Esophagus squamous epithelium (tissue), 5 donors: ENCODE measurements around the gene RGS6. TPM values are rescaled to one million over a fixed set of nuclear protein-coding genes. Genes with fewer than 3 reads are reported as not detected.

ENCODE experiments used
- DNase-seq: peaks from one replicate; lab custom pipeline; 2025; lab: John Stamatoyannopoulos, UW
- H3K27ac ChIP-seq, 4 donors: fragments of 200-600 bp; sonication (generic); one replicate each; pipeline ENCODE4 v1.5.1; 2016 to 2019; ENCODE audit warnings: mild to moderate bottlenecking in 1 of 4
- H3K27me3 ChIP-seq, 4 donors: fragments of 200-600 bp; sonication (generic); 1 replicate in 3 of 4; 2 replicates in 1 of 4; pipeline versions ENCODE4 v1.5.1 to v1.6.0; 2017 to 2021; ENCODE audit warnings: antibody characterized with exemption in 1 of 4
- H3K36me3 ChIP-seq, 3 donors: fragments of 200-600 bp; sonication (generic); one replicate each; pipeline ENCODE4 v1.5.1; 2016 to 2019
- H3K4me1 ChIP-seq, 3 donors: fragments of 200-600 bp; sonication (generic); one replicate each; pipeline ENCODE4 v1.5.1; 2017 to 2019
- H3K4me3 ChIP-seq, 4 donors: fragments of 200-600 bp; sonication (generic); 1 replicate in 3 of 4; 2 replicates in 1 of 4; pipeline ENCODE4 v1.5.1; 2016 to 2019; ENCODE audit warnings: mild to moderate bottlenecking in 2 of 4, moderate library complexity in 1 of 4
- H3K9me3 ChIP-seq, 3 donors: fragments of 200-600 bp; sonication (generic); one replicate each; pipeline ENCODE4 v1.5.1; 2016 to 2019
- POLR2A ChIP-seq, 4 donors: fragments of 450-650 bp; IDR thresholded peaks; one replicate each; pipeline ENCODE4 v1.6.1; 2017; ENCODE audit warnings: antibody characterized with exemption in 4 of 4, mild to moderate bottlenecking in 4 of 4, moderate library complexity in 3 of 4
- WGBS, 2 donors: methylation state at CpG; one replicate each; pipeline ENCODE4 v1.1.5; 2018; 5-methylcytosine and 5-hydroxymethylcytosine counted together
- intact Hi-C: fragments of 100-400 bp; cut with DNase I; formaldehyde crosslinking; loops from one replicate; pipeline ENCODE4 v1.15.0; 2022
- total RNA-seq, 4 donors: library from RNA; depleted of rRNA; stranded (reverse); fragments of >200 nt; gene quantifications; one replicate each; pipeline ENCODE4 v1.1.0, GENCODE V29; 2016
- TF ChIP-seq, protein P1 (sequence below), 6 experiments: fragments of 450-650 bp in 4 of 6; fragments of 200-600 bp in 2 of 6; sonication (generic) in 2 of 6; IDR thresholded peaks; one replicate each; pipeline ENCODE4 v1.5.1; 2016 to 2019; ENCODE audit warnings: antibody characterized with exemption in 6 of 6, mild to moderate bottlenecking in 4 of 6, moderate library complexity in 4 of 6
- donor health status: DM: yes; HTN: yes; CAD: no.

Gene RGS6
- total RNA-seq, 4 donors from 2014 or later = 0.06 to 0.76 (median 0.66) TPM; not detected in 1

DNA sequence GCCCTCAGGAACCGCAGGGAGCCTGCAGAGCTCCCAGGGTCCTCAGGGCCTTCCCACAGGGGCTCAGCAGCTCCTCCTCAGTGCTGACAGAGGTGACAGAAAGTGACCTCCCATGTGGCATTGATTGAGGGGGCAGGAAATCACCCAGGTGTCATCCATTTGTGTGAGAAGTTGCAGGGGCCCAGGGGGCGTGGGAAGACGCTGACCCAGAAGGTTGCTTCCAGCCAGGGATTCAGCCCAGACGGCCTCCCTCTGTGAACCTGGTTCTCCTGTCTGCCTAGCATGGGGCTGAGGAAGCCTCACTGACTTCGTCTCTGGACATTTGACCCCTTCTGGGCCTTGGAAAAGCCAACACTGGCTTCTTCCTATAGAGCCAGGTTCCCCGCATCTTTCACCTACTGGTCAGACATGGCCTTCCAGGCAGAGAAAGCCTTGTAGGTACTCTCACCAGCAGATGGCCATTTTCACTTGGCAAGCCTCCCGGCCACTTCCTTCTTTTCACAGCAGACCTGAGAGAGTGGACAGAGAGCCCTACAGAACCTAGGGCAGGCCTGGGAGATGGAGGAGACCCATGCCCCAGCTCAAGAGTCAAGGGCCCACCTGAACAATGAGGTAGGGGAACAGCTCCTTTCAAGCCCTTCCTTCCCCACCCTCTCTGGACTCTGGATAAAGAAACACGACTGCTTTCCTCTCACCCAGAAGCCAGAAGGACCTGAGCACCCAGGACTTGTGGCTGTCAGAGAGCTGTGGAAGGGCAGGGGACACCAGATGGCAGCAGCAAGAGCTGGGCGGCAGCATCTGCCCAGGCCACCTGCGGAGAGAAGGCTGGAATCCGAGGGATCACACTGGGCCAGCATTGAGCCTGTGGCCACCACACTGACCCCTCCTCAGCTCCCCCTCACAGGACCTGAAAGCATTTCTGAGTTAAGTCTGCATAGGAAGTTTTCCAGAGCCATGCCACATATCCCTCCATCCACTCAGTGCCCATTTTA lies 583.8 kb downstream of the RGS6 start:
- Histone ChIP-seq H3K27me3 (peaks cover 0 to 7% (median 0%) of the 10 kb centered on the region in 4 donors), H3K36me3 (no peaks in the 10 kb centered on the region), H3K4me3 (no peak overlapping the region), H3K27ac (no peak overlapping the region), H3K4me1 (peaks cover 0 to 18% (median 0%) of the 10 kb centered on the region in 3 donors), H3K9me3 (no peaks in the 10 kb centered on the region)
- intact Hi-C loops = loop anchor here (5.0 kb wide), 2 partner anchors 391 to 431 kb away; no protein-coding TSS in a partner anchor
- no peak for DNase-seq
- TF ChIP-seq POLR2A (IDR thresholded peaks at IDR 0.05) = no peak
- TF ChIP-seq, protein P1, sequence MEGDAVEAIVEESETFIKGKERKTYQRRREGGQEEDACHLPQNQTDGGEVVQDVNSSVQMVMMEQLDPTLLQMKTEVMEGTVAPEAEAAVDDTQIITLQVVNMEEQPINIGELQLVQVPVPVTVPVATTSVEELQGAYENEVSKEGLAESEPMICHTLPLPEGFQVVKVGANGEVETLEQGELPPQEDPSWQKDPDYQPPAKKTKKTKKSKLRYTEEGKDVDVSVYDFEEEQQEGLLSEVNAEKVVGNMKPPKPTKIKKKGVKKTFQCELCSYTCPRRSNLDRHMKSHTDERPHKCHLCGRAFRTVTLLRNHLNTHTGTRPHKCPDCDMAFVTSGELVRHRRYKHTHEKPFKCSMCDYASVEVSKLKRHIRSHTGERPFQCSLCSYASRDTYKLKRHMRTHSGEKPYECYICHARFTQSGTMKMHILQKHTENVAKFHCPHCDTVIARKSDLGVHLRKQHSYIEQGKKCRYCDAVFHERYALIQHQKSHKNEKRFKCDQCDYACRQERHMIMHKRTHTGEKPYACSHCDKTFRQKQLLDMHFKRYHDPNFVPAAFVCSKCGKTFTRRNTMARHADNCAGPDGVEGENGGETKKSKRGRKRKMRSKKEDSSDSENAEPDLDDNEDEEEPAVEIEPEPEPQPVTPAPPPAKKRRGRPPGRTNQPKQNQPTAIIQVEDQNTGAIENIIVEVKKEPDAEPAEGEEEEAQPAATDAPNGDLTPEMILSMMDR (IDR thresholded peaks at IDR 0.05) = no peak
- WGBS, 2 donors = 79 to 86% methylated on average over 5 to 9 of the region's 11 CpGs

GRCh38 chr14:72516936-72517700 lies 584.9 kb downstream of the RGS6 start:
- intact Hi-C loops = loop anchor here (5.0 kb wide), 2 partner anchors 390 to 430 kb away; no protein-coding TSS in a partner anchor

GRCh38 chr14:72517736-72518135 lies 585.5 kb downstream of the RGS6 start:
- Histone ChIP-seq H3K4me1 (peaks cover 0 to 18% (median 0%) of the 10 kb centered on the region in 3 donors), H3K4me3 (no peak overlapping the region), H3K27ac (no peak overlapping the region), H3K9me3 (no peaks in the 10 kb centered on the region), H3K27me3 (peaks cover 0 to 1% (median 0%) of the 10 kb centered on the region in 4 donors), H3K36me3 (no peaks in the 10 kb centered on the region)
- 65 to 93% methylated on average over 2 of the region's 2 CpGs for WGBS, 2 donors
- DNase-seq = no peak
- TF ChIP-seq, protein P1 (IDR thresholded peaks at IDR 0.05) = no peak
- TF ChIP-seq POLR2A (IDR thresholded peaks at IDR 0.05) = no peak
- intact Hi-C loops = loop anchor here (5.0 kb wide), 2 partner anchors 390 to 430 kb away; no protein-coding TSS in a partner anchor

More at GRCh38 chr14:72516936-72517700, 584.9 kb downstream of the RGS6 start:
- Histone ChIP-seq H3K4me3 (no peak overlapping the region), H3K9me3 (no peaks in the 10 kb centered on the region), H3K36me3 (no peaks in the 10 kb centered on the region), H3K27ac (no peak overlapping the region), H3K4me1 (peaks cover 0 to 18% (median 0%) of the 10 kb centered on the region in 3 donors), H3K27me3 (peaks cover 0 to 7% (median 0%) of the 10 kb centered on the region in 4 donors)
- no peak for TF ChIP-seq POLR2A (IDR thresholded peaks at IDR 0.05)
- TF ChIP-seq, protein P1 (IDR thresholded peaks at IDR 0.05) = peak; percentile 75 to 91 (median 83)
- DNase-seq = no peak
- WGBS, 2 donors = 54 to 64% methylated on average over 8 to 10 of the region's 11 CpGs

GRCh38 chr14:72518809-72519377 lies 586.7 kb downstream of the RGS6 start:
- 58% methylated on average over 4 of the region's 4 CpGs for WGBS, 2 donors
- H3K9me3 ChIP-seq = no peaks in the 10 kb centered on the region
- peaks cover 0 to 25% (median 0%) of the 10 kb centered on the region in 3 donors for H3K4me1 ChIP-seq
- no peaks in the 10 kb centered on the region for H3K27me3 ChIP-seq
- DNase-seq = no peak
- no peak overlapping the region for H3K4me3 ChIP-seq
- H3K27ac ChIP-seq = no peak overlapping the region
- intact Hi-C loops = loop anchor here (5.0 kb wide), 2 partner anchors 388 to 428 kb away; no protein-coding TSS in a partner anchor
- TF ChIP-seq, protein P1 (IDR thresholded peaks at IDR 0.05) = no peak
- no peak for TF ChIP-seq POLR2A (IDR thresholded peaks at IDR 0.05)
- no peaks in the 10 kb centered on the region for H3K36me3 ChIP-seq
